ENCODE data around the gene GAB3.

The GAB3 gene

GRCh38 chrX:154774622-154775021, 23.7 kb upstream of the GAB3 start:
- Mint-ChIP-seq H3K9me3 (no peaks in the 10 kb centered on the region), H3K27ac (peak overlapping the region; percentile 61 to 80), H3K27me3 (no peaks in the 10 kb centered on the region), H3K4me3 (no peak overlapping the region), H3K4me1 (peaks cover 28% of the 10 kb centered on the region)
- ATAC-seq (no peak), DNase-seq (no peak)

- H3K4me1 Mint-ChIP-seq = peaks cover 29% of the 10 kb centered on the region
- H3K4me3 Mint-ChIP-seq = peak within 1 kb of the TSS; percentile 88 to 89
- ATAC-seq (peak; percentile 90), DNase-seq (peak; percentile 92 to 96)
- peak within 1 kb of the TSS; percentile 94 to 97 for H3K27ac Mint-ChIP-seq
- H3K27me3 Mint-ChIP-seq = no peaks in the 10 kb centered on the region
- H3K9me3 Mint-ChIP-seq = no peaks in the 10 kb centered on the region
Observed at GRCh38 chrX:154762537-154763296, 11.8 kb upstream of the GAB3 start, which contains the start of gene DKC1. Gene DKC1 (plus strand): TSS chrX:154762864. CDS start chrX:154762966, 102 bp downstream.

GRCh38 chrX:154761977-154762536, 11.2 kb upstream of the GAB3 start:
- Mint-ChIP-seq H3K27ac (peak overlapping the region; percentile 94 to 97), H3K4me3 (peak overlapping the region; percentile 88 to 89), H3K27me3 (no peaks in the 10 kb centered on the region), H3K9me3 (no peaks in the 10 kb centered on the region), H3K4me1 (peaks cover 29% of the 10 kb centered on the region)
- no peak for ATAC-seq
- peak in 1 of 2 donors; percentile 14 for DNase-seq

- H3K9me3 Mint-ChIP-seq = no peaks in the 10 kb centered on the region
- no peak overlapping the region for H3K4me3 Mint-ChIP-seq
- ATAC-seq (no peak), DNase-seq (no peak)
- H3K27me3 Mint-ChIP-seq = no peaks in the 10 kb centered on the region
- no peak overlapping the region for H3K27ac Mint-ChIP-seq
- peaks cover 13% of the 10 kb centered on the region for H3K4me1 Mint-ChIP-seq
Observed at GRCh38 chrX:154758696-154759095, 7.8 kb upstream of the GAB3 start.

- DNase-seq (no peak), ATAC-seq (no peak)
- Mint-ChIP-seq H3K4me3 (peak overlapping the region; percentile 72 to 77), H3K27me3 (no peaks in the 10 kb centered on the region), H3K27ac (peak overlapping the region in 1 of 2 donors; percentile 37), H3K9me3 (no peaks in the 10 kb centered on the region), H3K4me1 (peaks cover 5% of the 10 kb centered on the region)
Observed at GRCh38 chrX:154751669-154752271, 893 bp upstream of the GAB3 start.

GRCh38 chrX:154751203-154751668, 359 bp upstream of the GAB3 start:
- H3K27ac Mint-ChIP-seq = peak overlapping the region in 1 of 2 donors; percentile 37
- no peaks in the 10 kb centered on the region for H3K27me3 Mint-ChIP-seq
- H3K9me3 Mint-ChIP-seq = no peaks in the 10 kb centered on the region
- H3K4me1 Mint-ChIP-seq = peaks cover 5% of the 10 kb centered on the region
- peak overlapping the region; percentile 72 to 77 for H3K4me3 Mint-ChIP-seq
- DNase-seq (no peak), ATAC-seq (peak; percentile 40)

GRCh38 chrX:154749856-154750255, 1.0 kb downstream of the GAB3 start:
- no peak for ATAC-seq

GRCh38 chrX:154748712-154749339, 2.1 kb downstream of the GAB3 start:
- Mint-ChIP-seq H3K4me1 (peaks cover 5% of the 10 kb centered on the region), H3K9me3 (no peaks in the 10 kb centered on the region), H3K4me3 (peak overlapping the region in 1 of 2 donors; percentile 45), H3K27ac (no peak overlapping the region), H3K27me3 (no peaks in the 10 kb centered on the region)
- ATAC-seq (peak; percentile 77), DNase-seq (peak; percentile 38 to 47)

More at GRCh38 chrX:154749856-154750255, 1.0 kb downstream of the GAB3 start:
- H3K9me3 Mint-ChIP-seq = no peaks in the 10 kb centered on the region
- H3K4me3 Mint-ChIP-seq = peak overlapping the region; percentile 81 to 82
- peaks cover 5% of the 10 kb centered on the region for H3K4me1 Mint-ChIP-seq
- H3K27ac Mint-ChIP-seq = no peak overlapping the region
- DNase-seq = no peak
- no peaks in the 10 kb centered on the region for H3K27me3 Mint-ChIP-seq

- no peak overlapping the region for H3K4me3 Mint-ChIP-seq
- no peaks in the 10 kb centered on the region for H3K27me3 Mint-ChIP-seq
- peaks cover 20% of the 10 kb centered on the region for H3K4me1 Mint-ChIP-seq
- H3K9me3 Mint-ChIP-seq = no peaks in the 10 kb centered on the region
- ATAC-seq (no peak), DNase-seq (no peak)
- H3K27ac Mint-ChIP-seq = no peak overlapping the region
Observed at GRCh38 chrX:154742613-154743012, 8.3 kb downstream of the GAB3 start.

- no peak overlapping the region for H3K27ac Mint-ChIP-seq
- no peak for DNase-seq
- no peak overlapping the region for H3K4me3 Mint-ChIP-seq
- H3K9me3 Mint-ChIP-seq = no peaks in the 10 kb centered on the region
- H3K4me1 Mint-ChIP-seq = peaks cover 46% of the 10 kb centered on the region
- ATAC-seq = no peak
- H3K27me3 Mint-ChIP-seq = no peaks in the 10 kb centered on the region
Observed at GRCh38 chrX:154739952-154740465, 10.9 kb downstream of the GAB3 start.

GRCh38 chrX:154738011-154738738, 12.7 kb downstream of the GAB3 start:
- Mint-ChIP-seq H3K9me3 (no peaks in the 10 kb centered on the region), H3K27ac (peak overlapping the region; percentile 54 to 88), H3K4me3 (peak overlapping the region; percentile 45 to 72), H3K27me3 (no peaks in the 10 kb centered on the region), H3K4me1 (peaks cover 64% of the 10 kb centered on the region)
- peak; percentile 43 for ATAC-seq
- no peak for DNase-seq

GRCh38 chrX:154737136-154737535, 13.7 kb downstream of the GAB3 start:
- peak overlapping the region; percentile 27 to 72 for H3K4me3 Mint-ChIP-seq
- no peaks in the 10 kb centered on the region for H3K9me3 Mint-ChIP-seq

GRCh38 chrX:154735695-154736393, 15.0 kb downstream of the GAB3 start:
- Mint-ChIP-seq H3K4me3 (peak overlapping the region; percentile 49 to 82), H3K27ac (peak overlapping the region in 1 of 2 donors; percentile 88), H3K9me3 (no peaks in the 10 kb centered on the region), H3K4me1 (peaks cover 78% of the 10 kb centered on the region), H3K27me3 (no peaks in the 10 kb centered on the region)
- DNase-seq (no peak), ATAC-seq (no peak)

More at GRCh38 chrX:154737136-154737535, 13.7 kb downstream of the GAB3 start:
- DNase-seq = no peak
- H3K4me1 Mint-ChIP-seq = peaks cover 65% of the 10 kb centered on the region
- peak overlapping the region; percentile 60 to 92 for H3K27ac Mint-ChIP-seq
- no peaks in the 10 kb centered on the region for H3K27me3 Mint-ChIP-seq
- no peak for ATAC-seq

GRCh38 chrX:154734061-154734781, 16.7 kb downstream of the GAB3 start:
- Mint-ChIP-seq H3K9me3 (no peaks in the 10 kb centered on the region), H3K27ac (peak overlapping the region; percentile 92 to 94), H3K27me3 (no peaks in the 10 kb centered on the region), H3K4me3 (peak overlapping the region; percentile 76 to 82), H3K4me1 (peaks cover 95% of the 10 kb centered on the region)
- DNase-seq (peak in 1 of 2 donors; percentile 26), ATAC-seq (peak; percentile 75)
